ENCODE results near the gene BANP.
"Not testable (repeated sequence)": the region's sequence is repeated elsewhere in the genome, so short reads cannot be mapped to it uniquely, and the experiment has no call there.

The BANP gene

GRCh38 chr16:88072571-88073001 is 121.4 kb downstream of the BANP start:
- Histone ChIP-seq H3K27me3 (ENCODE audit: control insufficient read depth, insufficient read depth, low read length) (no peaks in the 10 kb centered on the region), H3K27ac (ENCODE audit: low read depth, low read length) (no peak overlapping the region), H3K4me1 (ENCODE audit: control insufficient read depth, insufficient read depth, low read length) (no peaks in the 10 kb centered on the region), H3K9ac (ENCODE audit: low read length) (no peak overlapping the region), H3K4me3 (ENCODE audit: low read length) (no peak overlapping the region), H3K36me3 (ENCODE audit: control insufficient read depth, insufficient read depth, low read length) (peaks cover 7% of the 10 kb centered on the region)

GRCh38 chr16:88073201-88073721 is 122.0 kb downstream of the BANP start:
- Histone ChIP-seq H3K27me3 (ENCODE audit: control insufficient read depth, insufficient read depth, low read length) (no peaks in the 10 kb centered on the region), H3K4me1 (ENCODE audit: control insufficient read depth, insufficient read depth, low read length) (no peaks in the 10 kb centered on the region), H3K9ac (ENCODE audit: low read length) (no peak overlapping the region), H3K27ac (ENCODE audit: low read depth, low read length) (no peak overlapping the region), H3K4me3 (ENCODE audit: low read length) (no peak overlapping the region), H3K36me3 (ENCODE audit: control insufficient read depth, insufficient read depth, low read length) (peaks cover 7% of the 10 kb centered on the region)

- Histone ChIP-seq H3K9ac (ENCODE audit: low read length) (no peak overlapping the region), H3K27ac (ENCODE audit: low read depth, low read length) (no peak overlapping the region), H3K36me3 (ENCODE audit: control insufficient read depth, insufficient read depth, low read length) (peaks cover 7% of the 10 kb centered on the region), H3K4me3 (ENCODE audit: low read length) (no peak overlapping the region), H3K27me3 (ENCODE audit: control insufficient read depth, insufficient read depth, low read length) (no peaks in the 10 kb centered on the region), H3K4me1 (ENCODE audit: control insufficient read depth, insufficient read depth, low read length) (no peaks in the 10 kb centered on the region)
Measured at GRCh38 chr16:88074041-88074440, 122.8 kb downstream of the BANP start.

GRCh38 chr16:88076211-88076931 is 125.1 kb downstream of the BANP start:
- no peak overlapping the region for H3K4me3 ChIP-seq (ENCODE audit: low read length)
- no peak overlapping the region for H3K27ac ChIP-seq (ENCODE audit: low read depth, low read length)
- peaks cover 4% of the 10 kb centered on the region for H3K36me3 ChIP-seq (ENCODE audit: control insufficient read depth, insufficient read depth, low read length)
- no peaks in the 10 kb centered on the region for H3K4me1 ChIP-seq (ENCODE audit: control insufficient read depth, insufficient read depth, low read length)
- no peak overlapping the region for H3K9ac ChIP-seq (ENCODE audit: low read length)
- no peaks in the 10 kb centered on the region for H3K27me3 ChIP-seq (ENCODE audit: control insufficient read depth, insufficient read depth, low read length)

GRCh38 chr16:88076932-88077320 is 125.7 kb downstream of the BANP start:
- H3K27me3 ChIP-seq (ENCODE audit: control insufficient read depth, insufficient read depth, low read length); H3K4me3 ChIP-seq (ENCODE audit: low read length); H3K4me1 ChIP-seq (ENCODE audit: control insufficient read depth, insufficient read depth, low read length); H3K36me3 ChIP-seq (ENCODE audit: control insufficient read depth, insufficient read depth, low read length); H3K27ac ChIP-seq (ENCODE audit: low read depth, low read length); H3K9ac ChIP-seq (ENCODE audit: low read length): not testable (repeated sequence)

GRCh38 chr16:88077328-88078108 is 126.3 kb downstream of the BANP start:
- peaks cover 3% of the 10 kb centered on the region for H3K36me3 ChIP-seq (ENCODE audit: control insufficient read depth, insufficient read depth, low read length)
- no peak overlapping the region for H3K9ac ChIP-seq (ENCODE audit: low read length)
- no peak overlapping the region for H3K4me3 ChIP-seq (ENCODE audit: low read length)
- no peak overlapping the region for H3K27ac ChIP-seq (ENCODE audit: low read depth, low read length)
- no peaks in the 10 kb centered on the region for H3K4me1 ChIP-seq (ENCODE audit: control insufficient read depth, insufficient read depth, low read length)
- H3K27me3 ChIP-seq (ENCODE audit: control insufficient read depth, insufficient read depth, low read length), result no peaks in the 10 kb centered on the region

- H3K36me3 ChIP-seq (ENCODE audit: control insufficient read depth, insufficient read depth, low read length), result no peaks in the 10 kb centered on the region
- H3K27ac ChIP-seq (ENCODE audit: low read depth, low read length), result no peak overlapping the region
- no peak overlapping the region for H3K4me3 ChIP-seq (ENCODE audit: low read length)
- no peak overlapping the region for H3K9ac ChIP-seq (ENCODE audit: low read length)
- H3K27me3 ChIP-seq (ENCODE audit: control insufficient read depth, insufficient read depth, low read length), result no peaks in the 10 kb centered on the region
- H3K4me1 ChIP-seq (ENCODE audit: control insufficient read depth, insufficient read depth, low read length), result no peaks in the 10 kb centered on the region
Measured at GRCh38 chr16:88078111-88078775, 127.0 kb downstream of the BANP start.

GRCh38 chr16:88083582-88083981 is 132.3 kb downstream of the BANP start:
- Histone ChIP-seq H3K27ac (ENCODE audit: low read depth, low read length) (no peak overlapping the region), H3K9ac (ENCODE audit: low read length) (no peak overlapping the region), H3K4me3 (ENCODE audit: low read length) (no peak overlapping the region), H3K4me1 (ENCODE audit: control insufficient read depth, insufficient read depth, low read length) (no peaks in the 10 kb centered on the region), H3K36me3 (ENCODE audit: control insufficient read depth, insufficient read depth, low read length) (no peaks in the 10 kb centered on the region), H3K27me3 (ENCODE audit: control insufficient read depth, insufficient read depth, low read length) (no peaks in the 10 kb centered on the region)

- Histone ChIP-seq H3K4me1 (ENCODE audit: control insufficient read depth, insufficient read depth, low read length) (no peaks in the 10 kb centered on the region), H3K9ac (ENCODE audit: low read length) (no peak overlapping the region), H3K36me3 (ENCODE audit: control insufficient read depth, insufficient read depth, low read length) (no peaks in the 10 kb centered on the region), H3K27me3 (ENCODE audit: control insufficient read depth, insufficient read depth, low read length) (no peaks in the 10 kb centered on the region), H3K4me3 (ENCODE audit: low read length) (no peak overlapping the region), H3K27ac (ENCODE audit: low read depth, low read length) (no peak overlapping the region)
Measured at GRCh38 chr16:88084881-88085280, 133.6 kb downstream of the BANP start.

- H3K27ac ChIP-seq (ENCODE audit: low read depth, low read length), result no peak overlapping the region
- H3K36me3 ChIP-seq (ENCODE audit: control insufficient read depth, insufficient read depth, low read length), result no peaks in the 10 kb centered on the region
- H3K9ac ChIP-seq (ENCODE audit: low read length), result no peak overlapping the region
- no peaks in the 10 kb centered on the region for H3K27me3 ChIP-seq (ENCODE audit: control insufficient read depth, insufficient read depth, low read length)
- no peaks in the 10 kb centered on the region for H3K4me1 ChIP-seq (ENCODE audit: control insufficient read depth, insufficient read depth, low read length)
- no peak overlapping the region for H3K4me3 ChIP-seq (ENCODE audit: low read length)
Measured at GRCh38 chr16:88086571-88087516, 135.6 kb downstream of the BANP start.

GRCh38 chr16:88087517-88087877 is 136.3 kb downstream of the BANP start:
- H3K9ac ChIP-seq (ENCODE audit: low read length), result no peak overlapping the region
- no peaks in the 10 kb centered on the region for H3K36me3 ChIP-seq (ENCODE audit: control insufficient read depth, insufficient read depth, low read length)
- H3K4me1 ChIP-seq (ENCODE audit: control insufficient read depth, insufficient read depth, low read length), result no peaks in the 10 kb centered on the region
- no peaks in the 10 kb centered on the region for H3K27me3 ChIP-seq (ENCODE audit: control insufficient read depth, insufficient read depth, low read length)
- H3K4me3 ChIP-seq (ENCODE audit: low read length), result no peak overlapping the region
- H3K27ac ChIP-seq (ENCODE audit: low read depth, low read length), result no peak overlapping the region

Measured in rectal smooth muscle tissue (tissue), 1 donor.